ENCODE results near the gene PGLYRP4.

GRCh38 chr1:153360592-153361479 lies 12.2 kb upstream of the PGLYRP4 start:
- TF ChIP-seq, protein P1, sequence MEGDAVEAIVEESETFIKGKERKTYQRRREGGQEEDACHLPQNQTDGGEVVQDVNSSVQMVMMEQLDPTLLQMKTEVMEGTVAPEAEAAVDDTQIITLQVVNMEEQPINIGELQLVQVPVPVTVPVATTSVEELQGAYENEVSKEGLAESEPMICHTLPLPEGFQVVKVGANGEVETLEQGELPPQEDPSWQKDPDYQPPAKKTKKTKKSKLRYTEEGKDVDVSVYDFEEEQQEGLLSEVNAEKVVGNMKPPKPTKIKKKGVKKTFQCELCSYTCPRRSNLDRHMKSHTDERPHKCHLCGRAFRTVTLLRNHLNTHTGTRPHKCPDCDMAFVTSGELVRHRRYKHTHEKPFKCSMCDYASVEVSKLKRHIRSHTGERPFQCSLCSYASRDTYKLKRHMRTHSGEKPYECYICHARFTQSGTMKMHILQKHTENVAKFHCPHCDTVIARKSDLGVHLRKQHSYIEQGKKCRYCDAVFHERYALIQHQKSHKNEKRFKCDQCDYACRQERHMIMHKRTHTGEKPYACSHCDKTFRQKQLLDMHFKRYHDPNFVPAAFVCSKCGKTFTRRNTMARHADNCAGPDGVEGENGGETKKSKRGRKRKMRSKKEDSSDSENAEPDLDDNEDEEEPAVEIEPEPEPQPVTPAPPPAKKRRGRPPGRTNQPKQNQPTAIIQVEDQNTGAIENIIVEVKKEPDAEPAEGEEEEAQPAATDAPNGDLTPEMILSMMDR (IDR thresholded peaks at IDR 0.05; ENCODE audit: borderline replicate concordance, extremely low read depth, low read length, poor library complexity, severe bottlenecking): no peak
- no peak for TF ChIP-seq EZH2 (IDR thresholded peaks at IDR 0.05; ENCODE audit: borderline replicate concordance, low read depth, low read length, severe bottlenecking)
